Inferior parietal cortex (tissue), 1 donor: ENCODE measurements around the gene MLLT3.
A peak's percentile ranks its signal among the peaks of the same experiment; 100 is the strongest.

Experiments
- DNase-seq: peaks from one replicate; pipeline ENCODE4 v3.0.0-alpha.2; 2016; ENCODE audit errors: extremely low spot score

Gene MLLT3

DNA sequence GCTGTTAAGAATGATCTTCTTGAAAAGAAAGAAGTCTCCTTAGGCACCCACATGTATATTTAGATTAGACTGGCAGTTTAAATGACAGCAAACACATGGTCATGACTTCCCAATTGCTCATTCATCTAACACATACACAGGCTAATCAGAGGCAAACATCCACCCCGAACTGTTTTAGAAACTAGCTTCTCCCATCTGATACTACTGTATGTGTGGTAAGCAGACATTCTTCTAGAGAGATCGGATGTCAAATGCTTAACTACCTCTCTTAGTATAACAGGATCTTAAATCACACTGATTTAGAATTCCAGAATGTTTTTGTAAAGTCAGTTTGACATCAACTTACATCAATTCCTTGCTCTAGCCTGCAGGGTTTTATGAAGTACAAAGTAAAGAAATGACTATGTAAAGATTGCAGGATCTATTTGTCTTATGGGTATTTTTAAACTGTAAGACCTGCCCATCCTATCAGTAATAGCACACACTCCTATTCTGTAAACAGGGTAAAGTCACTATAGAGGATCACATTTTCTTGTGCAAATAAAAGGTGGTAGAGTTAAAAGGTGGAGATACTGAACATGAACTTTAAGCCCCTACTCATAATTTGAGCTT lies 239.7 kb downstream of the MLLT3 start:
- DNase-seq: no peak

DNA sequence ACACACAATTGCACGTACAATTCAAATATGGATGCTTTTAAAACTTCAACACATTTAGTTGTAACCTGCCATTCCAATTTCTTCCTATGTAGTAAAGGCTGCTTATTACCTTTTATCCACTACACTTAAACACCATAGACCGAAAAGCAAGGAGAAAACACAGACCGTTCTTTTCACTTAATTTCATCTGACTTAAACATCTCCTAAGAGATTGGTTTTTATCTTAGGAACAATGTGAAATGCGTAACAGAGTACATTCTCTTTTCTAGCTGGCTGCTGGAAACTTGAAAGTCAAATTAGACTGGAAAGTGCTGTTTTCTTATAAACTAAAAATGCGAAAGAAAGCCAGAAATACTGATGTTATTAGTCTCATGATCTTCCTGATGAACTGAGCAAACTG lies 241.8 kb downstream of the MLLT3 start:
- DNase-seq: no peak

DNA sequence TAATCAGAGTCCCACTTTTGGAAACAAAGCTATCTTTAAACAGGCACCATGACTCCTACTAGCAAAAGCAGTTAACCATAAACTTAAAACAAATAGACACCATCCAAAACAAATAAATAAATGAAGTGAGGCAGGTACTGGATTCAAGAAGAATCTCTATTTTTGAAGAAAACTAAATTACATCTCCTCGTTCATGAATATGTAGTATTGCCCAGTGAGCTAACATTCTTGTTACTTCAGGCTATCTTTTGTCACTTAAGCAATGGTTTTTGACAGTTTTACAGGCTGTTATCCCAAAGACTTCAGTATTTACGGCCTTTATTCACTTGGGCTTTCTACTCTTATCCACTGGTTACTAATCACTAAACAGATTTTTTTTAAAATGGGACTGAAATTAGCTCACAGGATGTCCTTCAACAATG lies 242.5 kb downstream of the MLLT3 start:
- no peak for DNase-seq

DNA sequence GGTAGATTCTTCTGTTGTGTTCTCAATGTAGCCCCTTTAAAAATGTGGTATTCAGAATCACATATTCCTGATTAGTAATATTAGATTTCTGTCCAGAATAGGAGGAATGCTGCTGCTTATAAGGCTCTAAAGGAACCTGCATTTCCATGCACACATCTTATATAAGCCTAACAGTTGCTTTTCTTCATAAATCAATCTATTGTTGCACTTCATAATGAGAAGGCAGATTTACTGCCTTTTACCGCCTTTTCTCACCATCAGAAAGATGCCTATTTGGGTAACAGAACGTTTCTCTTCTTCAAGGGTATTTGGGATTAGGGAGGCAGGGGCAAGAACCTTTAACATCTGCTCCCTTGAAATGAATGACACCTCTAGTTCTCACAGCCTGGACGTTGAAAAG lies 243.4 kb downstream of the MLLT3 start:
- no peak for DNase-seq

DNA sequence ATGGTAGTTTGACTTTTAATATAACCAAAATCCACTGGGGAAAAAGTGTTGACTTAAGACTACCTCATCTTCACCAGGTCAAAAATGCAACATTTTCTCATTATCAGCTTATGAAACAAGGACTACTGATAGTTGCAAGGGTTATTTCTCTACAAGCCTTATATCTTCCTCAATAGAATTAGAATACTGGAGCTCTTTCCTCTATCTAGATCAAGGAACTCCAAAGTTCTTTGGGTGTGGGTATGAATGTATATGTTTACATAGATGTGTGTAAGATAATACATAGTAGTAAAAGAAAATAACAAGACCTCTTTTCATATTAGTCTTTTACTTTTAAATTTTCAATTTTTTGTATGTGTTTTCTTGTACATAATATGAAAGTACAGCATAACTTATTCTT lies 244.5 kb downstream of the MLLT3 start:
- DNase-seq: no peak

DNA sequence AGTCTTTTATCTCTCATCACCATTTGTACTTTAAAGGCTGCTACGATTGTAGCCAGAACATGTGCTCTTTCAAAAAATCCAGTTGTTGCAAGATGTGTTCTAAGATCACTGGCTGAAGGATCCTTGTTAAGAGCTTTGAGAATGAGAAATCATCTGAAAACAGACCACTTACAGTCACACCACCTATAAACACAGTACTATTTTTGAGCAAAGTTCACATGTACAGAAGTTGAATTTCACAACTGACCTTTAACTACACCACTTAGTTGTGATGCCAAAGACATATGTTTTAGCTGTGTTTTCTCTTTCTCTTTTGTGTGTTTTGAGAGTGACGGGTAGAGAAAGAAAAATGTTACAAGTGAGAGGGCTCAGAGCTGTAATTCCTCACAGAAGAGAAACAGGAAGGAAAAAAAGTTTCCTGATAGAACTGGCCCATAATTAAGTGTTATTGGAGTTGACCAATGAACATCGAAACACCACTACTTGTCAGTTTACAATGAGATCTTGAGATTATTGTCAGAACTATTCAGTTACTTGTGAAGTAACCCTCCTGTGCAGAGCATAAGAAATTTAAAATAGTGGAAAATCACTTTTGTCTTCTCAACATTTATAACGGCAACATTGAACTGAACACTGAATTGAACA lies 245.4 kb downstream of the MLLT3 start:
- DNase-seq: no peak

DNA sequence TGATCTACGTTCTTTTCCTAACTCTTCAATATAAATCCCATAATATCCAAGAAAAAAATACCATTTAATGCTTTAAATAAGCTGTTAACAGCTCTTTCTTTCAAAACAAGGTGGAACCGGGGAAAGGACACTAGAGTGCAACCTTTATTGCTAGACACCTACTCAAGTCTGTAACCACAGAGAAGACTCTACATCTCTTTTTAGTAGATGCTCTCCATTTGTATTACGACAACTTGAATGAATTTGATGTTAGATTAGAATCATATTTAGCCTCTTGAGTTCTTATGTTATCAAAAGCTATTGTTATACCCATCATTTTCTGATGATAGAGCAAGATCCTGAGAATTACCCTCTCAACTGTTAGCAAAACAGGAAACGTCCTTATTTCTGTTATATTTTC lies 246.3 kb downstream of the MLLT3 start:
- no peak for DNase-seq

DNA sequence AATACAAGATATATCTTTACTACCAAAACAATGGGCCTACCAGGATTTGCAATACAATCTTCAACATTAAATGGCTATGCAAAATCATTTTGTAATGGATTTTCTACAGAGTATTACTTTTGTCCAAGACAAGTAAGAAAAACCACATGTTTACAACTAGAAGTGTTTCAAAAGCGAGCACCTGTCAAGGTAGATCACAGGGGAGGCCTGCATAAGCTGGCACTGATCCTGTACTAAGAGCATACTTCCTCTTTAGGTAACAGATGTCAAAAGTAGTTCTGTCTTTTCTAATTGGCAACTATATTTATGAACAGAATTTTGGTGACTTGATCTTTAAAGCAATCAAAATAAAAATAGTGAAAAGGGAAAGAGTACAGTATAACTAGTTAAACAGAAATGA lies 249.0 kb downstream of the MLLT3 start:
- no peak for DNase-seq

DNA sequence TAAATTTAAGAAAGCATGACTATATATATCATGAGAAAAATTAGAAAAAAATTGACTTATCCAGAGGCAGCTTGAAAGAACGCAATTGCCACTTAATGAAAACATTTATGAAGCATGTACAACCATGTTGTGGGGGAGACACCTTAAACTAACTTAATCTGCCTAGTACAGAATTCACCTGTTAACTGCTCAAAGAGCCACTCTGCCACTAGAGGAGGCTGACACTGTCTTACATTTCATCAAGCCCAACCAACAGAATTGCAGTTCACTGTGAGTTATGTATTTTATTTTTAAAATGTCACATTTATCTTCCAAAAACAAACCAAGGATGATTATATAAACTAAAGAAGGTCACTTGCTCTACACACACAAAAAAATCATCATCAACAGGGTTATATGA lies 252.9 kb downstream of the MLLT3 start:
- DNase-seq: no peak

DNA sequence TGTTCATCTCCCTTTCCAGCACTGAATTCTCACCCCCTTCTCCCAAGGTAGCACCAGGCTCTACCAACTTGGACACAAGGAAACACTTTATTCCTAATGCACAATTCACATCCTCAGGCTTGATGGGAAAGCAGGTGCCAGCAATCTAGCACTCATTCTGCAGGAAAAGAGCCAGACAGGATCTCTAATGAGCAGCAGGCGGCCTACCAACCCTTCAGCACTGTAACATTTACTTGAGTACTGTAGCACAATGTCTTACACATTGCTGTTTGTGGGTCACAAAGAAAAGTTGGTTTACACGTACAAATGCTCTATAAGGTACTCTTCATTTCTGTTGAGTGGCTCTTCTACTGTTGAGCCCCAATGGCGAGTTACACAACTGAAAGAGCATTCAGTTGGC lies 254.4 kb downstream of the MLLT3 start:
- DNase-seq: no peak

DNA sequence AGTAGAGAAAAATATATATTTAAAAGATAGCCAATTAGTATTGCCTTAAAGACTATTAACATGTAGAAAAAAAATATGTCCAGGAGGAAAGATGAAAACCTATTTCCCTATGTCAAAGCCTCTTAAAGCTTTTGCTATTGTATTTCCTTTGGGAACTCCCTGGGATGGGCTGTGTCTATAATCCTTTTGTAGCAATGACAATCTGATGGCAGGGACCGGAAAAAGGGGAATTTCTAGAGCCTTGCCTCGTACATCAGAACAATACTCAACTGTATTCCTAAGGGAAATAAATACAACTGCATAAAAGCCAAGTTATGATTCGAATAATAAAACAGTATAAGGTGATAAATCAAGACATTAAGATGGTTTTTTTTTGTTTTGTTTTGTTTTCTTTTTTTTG lies 257.3 kb downstream of the MLLT3 start:
- no peak for DNase-seq

DNA sequence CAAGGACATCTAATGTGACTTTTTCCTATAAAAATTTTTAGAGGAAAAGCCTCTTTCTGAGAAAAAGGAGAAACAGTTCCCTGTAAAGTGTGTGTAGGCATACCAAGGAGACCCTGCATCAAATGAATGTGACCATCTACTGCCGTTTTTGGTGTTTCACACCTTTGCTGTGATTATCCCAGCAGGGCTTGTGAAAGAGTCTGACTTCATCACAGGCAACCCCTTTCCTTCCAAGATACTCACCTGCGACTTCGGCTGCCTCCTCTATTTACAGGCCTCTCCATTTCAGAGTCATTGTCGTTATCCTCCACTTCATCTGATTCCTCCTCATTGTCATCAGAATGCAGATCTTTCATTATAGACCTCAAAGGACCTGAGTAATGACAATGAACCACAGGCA lies 259.1 kb downstream of the MLLT3 start:
- DNase-seq: no peak

DNA sequence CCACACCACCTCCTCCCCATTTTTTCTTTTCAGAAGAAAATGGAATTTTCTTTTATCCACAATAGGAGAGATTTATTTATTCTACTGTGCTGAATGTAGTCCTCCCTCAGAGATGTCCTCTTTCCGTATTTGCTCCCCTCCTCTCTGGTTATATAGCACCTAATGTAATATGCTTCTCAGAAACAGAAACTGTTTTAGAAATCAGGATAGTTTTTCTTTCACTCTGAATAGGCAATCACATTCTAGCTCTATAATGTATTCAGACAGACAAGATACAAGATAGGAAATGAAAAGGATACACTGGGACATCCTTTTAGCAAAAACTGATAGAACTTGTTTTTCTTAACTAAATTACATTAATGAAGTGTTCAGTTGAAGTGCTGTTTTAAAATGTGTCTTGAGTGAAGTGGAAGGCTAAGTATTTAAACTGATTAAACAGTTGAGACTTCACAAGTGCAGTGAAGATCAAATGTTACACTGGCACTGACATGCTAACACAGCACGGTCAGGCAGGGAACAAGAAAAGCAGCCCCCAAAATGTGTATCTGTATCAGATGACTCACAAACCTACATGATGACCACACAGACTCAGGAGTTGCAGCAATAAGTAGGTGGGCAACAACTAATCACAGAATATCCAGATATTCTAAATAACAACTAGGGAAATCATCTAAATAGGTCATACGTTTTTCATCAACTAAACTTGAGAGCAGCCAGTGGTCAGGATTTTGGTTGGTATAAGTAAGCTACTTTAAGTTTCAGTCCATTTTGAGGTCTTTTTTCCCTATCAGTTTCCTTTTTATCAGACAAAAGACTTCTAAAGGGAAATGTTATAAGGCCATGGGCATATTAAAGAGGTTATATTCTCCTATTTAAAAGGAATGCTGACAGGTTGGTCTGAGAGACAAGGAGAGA lies 260.4 kb downstream of the MLLT3 start:
- no peak for DNase-seq

DNA sequence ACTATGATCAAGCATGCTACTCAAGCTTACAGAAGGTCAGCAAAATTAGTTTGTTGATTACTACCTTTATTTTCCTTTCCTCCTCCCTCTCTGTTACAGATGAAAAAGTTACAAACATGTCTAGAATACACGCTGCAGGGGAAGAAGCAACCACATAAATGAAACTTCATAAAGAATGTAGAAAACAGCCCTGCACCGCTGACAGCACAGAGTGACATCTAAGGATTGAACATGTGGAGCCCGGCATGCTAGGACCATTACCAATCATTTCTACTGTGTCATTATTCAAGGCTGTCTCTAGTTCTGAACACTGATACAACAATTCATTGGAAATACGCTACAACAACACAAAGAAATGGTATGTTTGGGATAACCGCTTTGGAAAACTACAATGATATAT lies 261.1 kb downstream of the MLLT3 start:
- DNase-seq: no peak

DNA sequence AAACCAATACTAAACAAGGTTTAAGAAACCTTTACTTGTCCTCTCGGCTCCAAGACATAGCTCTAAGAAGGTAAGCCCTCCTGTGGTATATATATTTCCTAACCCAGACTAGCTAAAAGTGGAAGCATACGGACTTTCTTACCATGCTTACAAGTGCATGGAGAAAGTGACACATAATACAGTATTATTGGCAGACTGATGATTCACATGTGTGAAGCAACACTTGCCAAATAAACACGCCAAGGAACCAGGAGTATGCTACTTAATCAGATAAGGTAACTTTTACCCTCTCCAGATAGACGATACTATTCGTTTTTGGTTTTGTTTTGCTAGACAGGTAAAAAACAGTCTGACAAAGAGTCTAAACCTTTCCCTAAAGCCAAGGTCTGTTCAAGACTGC lies 264.1 kb downstream of the MLLT3 start:
- DNase-seq: no peak

DNA sequence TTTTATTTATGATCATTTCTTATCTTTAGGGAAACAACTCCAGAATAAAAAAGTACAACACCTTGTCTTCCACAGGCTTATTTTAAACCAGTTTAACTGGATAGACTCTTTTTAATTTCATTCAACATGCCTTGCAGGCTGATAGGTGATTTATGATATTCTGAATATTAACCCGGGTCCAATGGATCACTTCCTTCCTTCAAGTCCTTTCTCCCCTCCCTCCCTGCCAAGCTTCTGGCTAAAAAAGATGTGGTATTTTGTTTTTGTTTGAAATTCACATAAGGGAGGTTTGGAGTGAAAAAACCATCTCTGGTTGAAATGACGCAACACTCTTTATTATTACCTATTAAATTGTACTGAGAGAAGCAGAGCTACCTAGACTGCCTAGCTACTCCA lies 265.3 kb downstream of the MLLT3 start:
- DNase-seq: no peak

DNA sequence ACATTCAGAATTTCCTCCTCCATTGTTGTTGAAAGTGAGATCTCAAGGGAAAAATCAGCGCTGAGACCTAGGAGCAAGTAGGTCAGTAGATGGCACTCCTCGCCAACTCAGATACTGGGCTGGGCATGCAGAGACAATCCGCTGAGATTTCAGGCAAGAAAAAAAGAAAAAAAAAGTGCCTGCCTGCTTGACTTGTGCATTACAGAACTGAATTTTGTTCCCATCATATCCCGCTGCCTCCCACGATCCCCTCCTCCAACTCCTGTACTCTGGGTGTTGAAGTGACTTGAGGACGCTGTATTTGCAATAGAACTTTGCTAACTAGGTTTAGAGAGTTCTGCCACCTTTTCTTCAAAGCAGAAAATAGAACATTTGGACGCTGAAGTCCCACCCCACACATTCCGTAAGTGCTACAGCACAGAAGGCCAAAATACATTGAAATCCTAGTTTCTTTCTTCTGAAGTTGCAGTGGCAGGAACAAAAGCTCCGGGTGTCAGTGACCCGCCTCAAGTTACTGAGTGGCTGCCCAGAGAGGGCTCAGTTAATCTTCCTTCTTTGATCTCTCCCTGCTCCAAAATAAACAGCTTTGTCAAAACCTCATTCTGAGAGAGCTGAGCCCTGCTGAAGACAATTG lies 265.8 kb downstream of the MLLT3 start:
- DNase-seq: peak; percentile 82

DNA sequence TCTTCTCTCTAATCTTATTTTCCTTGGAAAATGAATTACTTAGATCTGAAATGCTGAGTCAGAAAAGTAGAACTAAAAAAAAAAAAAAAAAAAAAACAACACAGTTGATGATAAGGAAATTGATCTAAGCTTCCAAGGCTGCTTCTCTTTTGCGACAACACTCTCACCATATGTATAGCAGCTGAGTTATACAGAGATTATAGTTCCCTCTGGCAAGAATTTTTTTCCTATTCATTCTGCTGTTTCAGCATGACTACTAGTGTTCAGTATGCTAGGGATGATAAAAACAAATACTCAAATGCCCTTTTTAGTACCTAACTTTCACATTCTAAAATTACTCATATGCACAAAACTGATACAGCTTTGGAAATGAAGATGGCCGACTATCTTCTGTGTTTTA lies 267.3 kb downstream of the MLLT3 start:
- DNase-seq: no peak

DNA sequence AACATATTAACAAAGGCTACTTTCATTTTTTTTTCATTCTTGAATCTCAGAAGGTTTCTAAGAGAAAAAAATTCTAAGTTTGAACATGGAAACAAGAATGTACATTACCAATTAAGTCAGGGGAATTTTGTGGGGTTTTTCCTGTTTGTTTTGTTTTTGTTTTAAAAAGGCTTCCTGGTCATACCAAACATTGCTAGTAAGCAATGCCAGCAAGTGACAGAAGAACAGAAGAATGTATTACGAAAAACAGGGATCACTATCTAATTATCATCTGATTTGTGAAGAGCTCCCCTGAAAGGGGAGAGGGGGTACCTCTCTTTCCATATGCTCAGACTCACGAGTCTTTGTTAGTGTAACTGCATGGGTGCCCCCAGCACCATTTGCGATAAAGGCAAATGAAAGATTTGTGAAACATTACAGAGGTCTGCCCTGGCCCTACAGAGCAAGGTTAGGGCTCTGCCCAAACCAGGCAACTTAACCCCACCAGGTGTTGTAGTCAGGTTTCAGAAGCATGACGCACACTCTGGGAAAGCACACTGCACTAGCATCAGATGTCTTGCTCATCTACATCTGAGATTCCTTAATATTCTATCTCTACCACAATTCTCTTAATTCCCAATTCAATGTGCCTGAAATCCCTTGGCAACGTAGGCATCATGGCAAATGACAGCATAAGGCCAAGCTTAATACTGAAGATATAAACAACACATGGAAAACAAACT lies 268.2 kb downstream of the MLLT3 start:
- DNase-seq: no peak

DNA sequence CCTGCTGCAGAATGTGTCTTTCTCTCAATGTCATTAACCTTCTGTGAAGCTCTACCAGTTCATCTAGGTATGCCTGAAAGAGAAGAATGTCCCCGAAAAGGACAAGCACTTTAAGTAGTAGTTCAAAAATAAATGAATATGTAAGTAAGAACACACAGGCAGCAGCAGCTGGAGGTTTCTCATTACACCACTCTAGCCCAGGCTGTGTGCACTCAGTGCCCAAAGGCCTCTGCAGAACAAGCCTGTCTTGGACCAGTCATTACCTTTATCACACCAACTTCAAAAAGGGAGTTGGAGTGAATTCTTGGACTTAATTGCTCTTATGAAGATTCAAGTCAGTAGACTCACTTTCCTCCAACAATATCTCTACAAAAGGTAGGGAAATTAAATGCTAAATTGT lies 268.8 kb downstream of the MLLT3 start:
- no peak for DNase-seq

DNA sequence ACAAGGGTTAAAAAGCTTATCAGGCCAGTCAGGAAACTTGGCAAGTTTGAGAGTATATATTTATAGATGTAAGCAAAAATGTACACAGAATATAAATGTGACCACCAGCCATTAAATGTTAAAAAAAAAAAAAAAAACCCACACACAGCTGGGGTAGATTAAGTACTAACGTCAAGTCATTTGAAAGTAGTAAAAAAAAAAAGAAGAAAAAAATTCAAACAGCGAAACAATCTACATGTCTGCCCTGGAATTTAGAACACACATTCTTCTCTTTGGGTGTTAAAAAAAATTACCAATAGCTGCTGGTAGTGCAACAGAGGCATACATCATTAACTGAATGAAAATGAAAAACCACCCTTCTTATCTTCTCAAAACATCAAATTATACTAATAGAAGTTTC lies 269.7 kb downstream of the MLLT3 start:
- no peak for DNase-seq

DNA sequence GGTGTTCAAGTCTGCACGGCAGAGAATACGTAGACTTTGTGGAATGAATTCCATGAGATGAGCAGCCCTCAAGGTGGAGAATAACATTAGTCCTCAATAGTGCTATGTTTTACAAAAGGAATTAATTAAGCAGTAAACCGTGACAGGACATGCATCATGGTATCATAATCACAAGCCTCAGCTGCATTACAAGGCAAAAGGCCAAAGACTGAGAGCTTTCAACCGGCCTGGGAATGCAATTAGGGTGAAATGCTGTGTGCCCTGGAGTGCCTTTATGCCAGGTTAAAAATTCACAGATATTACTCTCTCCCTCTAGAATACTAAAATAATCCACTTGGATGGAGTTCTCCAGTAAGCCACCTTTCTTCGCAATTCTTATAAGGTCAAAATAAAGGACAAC lies 270.6 kb downstream of the MLLT3 start:
- DNase-seq: no peak
